PC-9 (cell line): ENCODE data around the gene SGTA. TPM values are rescaled to one million over a fixed set of nuclear protein-coding genes. Genes with fewer than 3 reads are reported as not detected.

ENCODE experiments used
- BruUV-seq: library from RNA; stranded (reverse); fragments of 400-500 nt; replicated peaks from 2 replicates; lab custom pipeline; 2021; lab: Mats Ljungman, UMichigan
- CTCF ChIA-PET: fragments of 300-600 bp; sonication (Branson Sonifier 250); formaldehyde crosslinking; loops from one replicate; lab custom pipeline; 2022; ENCODE audit warnings: antibody characterized with exemption; lab: Charles Lee
- POLR2A ChIA-PET: fragments of 300-600 bp; sonication (Branson Sonifier 250); formaldehyde crosslinking; loops from one replicate; lab custom pipeline; 2022; ENCODE audit warnings: antibody characterized with exemption; ENCODE audit not compliant: unreplicated experiment; lab: Charles Lee
- DNase-seq, 2 experiments: peaks; one replicate each; pipeline versions ENCODE4 v3.0.0 to v3.0.0-alpha.2; 2015 to 2022; ENCODE audit warnings: mixed read lengths in 1 of 2
- H2AFZ ChIP-seq: fragments of 200-600 bp; sonication (generic); 2 replicates; pipeline ENCODE4 v1.8.1; 2017; ENCODE audit warnings: antibody characterized with exemption
- H3F3A ChIP-seq: fragments of 200-600 bp; sonication (generic); 2 replicates; pipeline ENCODE4 v1.8.1; 2017; ENCODE audit warnings: antibody characterized with exemption, mild to moderate bottlenecking, low read depth; ENCODE audit not compliant: insufficient read depth
- H3K27ac ChIP-seq: fragments of 200-600 bp; sonication (generic); 2 replicates; pipeline ENCODE4 v1.6.1; 2016; ENCODE audit warnings: mixed run types
- H3K27me3 ChIP-seq: fragments of 200-600 bp; sonication (generic); 2 replicates; pipeline ENCODE4 v1.6.1; 2016; ENCODE audit warnings: low read depth, mixed run types; ENCODE audit not compliant: insufficient read depth
- H3K36me3 ChIP-seq: fragments of 200-600 bp; sonication (generic); 2 replicates; pipeline ENCODE4 v1.6.1; 2016; ENCODE audit warnings: low read depth, mixed run types
- H3K4me1 ChIP-seq: fragments of 200-600 bp; sonication (generic); replicated peaks from 2 replicates; pipeline ENCODE4 v1.6.1; 2016; ENCODE audit warnings: mixed run types; ENCODE audit not compliant: insufficient read depth
- H3K4me2 ChIP-seq: fragments of 200-600 bp; sonication (generic); 2 replicates; pipeline ENCODE4 v1.6.1; 2017; ENCODE audit warnings: mixed run types
- H3K4me3 ChIP-seq: fragments of 200-600 bp; sonication (generic); 2 replicates; pipeline ENCODE4 v1.6.1; 2016; ENCODE audit warnings: mixed run types
- H3K79me2 ChIP-seq: fragments of 200-600 bp; sonication (generic); 2 replicates; pipeline ENCODE4 v1.6.1; 2017; ENCODE audit warnings: low read depth, mixed run types
- H3K9me2 ChIP-seq: fragments of 200-600 bp; sonication (generic); 2 replicates; pipeline ENCODE4 v1.8.1; 2017; ENCODE audit warnings: mild to moderate bottlenecking; ENCODE audit not compliant: insufficient read depth
- H3K9me3 ChIP-seq: fragments of 200-600 bp; sonication (generic); 2 replicates; pipeline ENCODE4 v1.8.1; 2016; ENCODE audit warnings: low read depth; ENCODE audit not compliant: insufficient read depth
- H4K20me1 ChIP-seq: fragments of 200-600 bp; sonication (generic); 2 replicates; pipeline ENCODE4 v1.8.1; 2017; ENCODE audit not compliant: insufficient read depth
- EZH2 ChIP-seq: fragments of 200-600 bp; sonication (generic); IDR thresholded peaks from 2 replicates; pipeline ENCODE4 v1.8.0; 2017; ENCODE audit warnings: antibody characterized with exemption, low read depth
- intact Hi-C: fragments of 100-400 bp; cut with micrococcal nuclease; formaldehyde crosslinking; loops from one replicate; pipeline ENCODE4 v1.10.0; 2022; ENCODE audit not compliant: unreplicated experiment
- total RNA-seq: library from RNA; stranded (reverse); gene quantifications from 2 replicates; pipeline ENCODE4 v1.2.3, GENCODE V29; 2021
- TF ChIP-seq, protein P1 (sequence below): fragments of 200-600 bp; sonication (generic); conservative IDR thresholded peaks from 2 replicates; pipeline ENCODE4 v1.6.1; 2017; ENCODE audit warnings: mixed run types, antibody characterized with exemption, mild to moderate bottlenecking, moderate library complexity

The SGTA gene
- total RNA-seq, 1 experiment from 2014 or later: 40.7 TPM

DNA sequence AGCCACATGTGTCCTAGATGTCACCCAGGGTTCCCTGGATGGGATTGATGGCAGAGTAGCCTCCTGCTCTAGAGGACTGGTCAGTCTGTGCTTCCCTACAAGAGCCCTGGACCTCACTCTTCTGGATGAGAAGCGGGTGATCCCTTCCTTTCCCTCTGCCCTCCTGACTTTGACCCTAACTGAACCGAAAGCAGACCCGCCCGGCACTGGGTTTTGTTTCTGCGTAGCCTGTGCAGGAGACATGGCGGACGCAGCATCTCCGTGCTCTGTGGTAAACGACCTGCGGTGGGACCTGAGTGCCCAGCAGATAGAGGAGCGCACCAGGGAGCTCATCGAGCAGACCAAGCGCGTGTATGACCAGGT, 7.1 kb upstream of the SGTA start:
- Histone ChIP-seq H3K4me3 (no peak overlapping the region), H3K79me2 (peaks cover 27% of the 10 kb centered on the region), H3K4me2 (no peak overlapping the region), H4K20me1 (no peaks in the 10 kb centered on the region), H3K4me1 (no peaks in the 10 kb centered on the region), H3K9me2 (no peaks in the 10 kb centered on the region), H3F3A (no peaks in the 10 kb centered on the region), H3K27ac (no peak overlapping the region), H3K36me3 (no peaks in the 10 kb centered on the region), H3K9me3 (no peaks in the 10 kb centered on the region), H2AFZ (no peak overlapping the region), H3K27me3 (no peaks in the 10 kb centered on the region)
- ChIA-PET POLR2A (no interaction called here), CTCF (no interaction called here)
- no peak for DNase-seq
- no peak for TF ChIP-seq EZH2
- TF ChIP-seq, protein P1, sequence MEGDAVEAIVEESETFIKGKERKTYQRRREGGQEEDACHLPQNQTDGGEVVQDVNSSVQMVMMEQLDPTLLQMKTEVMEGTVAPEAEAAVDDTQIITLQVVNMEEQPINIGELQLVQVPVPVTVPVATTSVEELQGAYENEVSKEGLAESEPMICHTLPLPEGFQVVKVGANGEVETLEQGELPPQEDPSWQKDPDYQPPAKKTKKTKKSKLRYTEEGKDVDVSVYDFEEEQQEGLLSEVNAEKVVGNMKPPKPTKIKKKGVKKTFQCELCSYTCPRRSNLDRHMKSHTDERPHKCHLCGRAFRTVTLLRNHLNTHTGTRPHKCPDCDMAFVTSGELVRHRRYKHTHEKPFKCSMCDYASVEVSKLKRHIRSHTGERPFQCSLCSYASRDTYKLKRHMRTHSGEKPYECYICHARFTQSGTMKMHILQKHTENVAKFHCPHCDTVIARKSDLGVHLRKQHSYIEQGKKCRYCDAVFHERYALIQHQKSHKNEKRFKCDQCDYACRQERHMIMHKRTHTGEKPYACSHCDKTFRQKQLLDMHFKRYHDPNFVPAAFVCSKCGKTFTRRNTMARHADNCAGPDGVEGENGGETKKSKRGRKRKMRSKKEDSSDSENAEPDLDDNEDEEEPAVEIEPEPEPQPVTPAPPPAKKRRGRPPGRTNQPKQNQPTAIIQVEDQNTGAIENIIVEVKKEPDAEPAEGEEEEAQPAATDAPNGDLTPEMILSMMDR: no peak
- intact Hi-C loops: no loop called here
- no TSS peak for BruUV-seq

DNA sequence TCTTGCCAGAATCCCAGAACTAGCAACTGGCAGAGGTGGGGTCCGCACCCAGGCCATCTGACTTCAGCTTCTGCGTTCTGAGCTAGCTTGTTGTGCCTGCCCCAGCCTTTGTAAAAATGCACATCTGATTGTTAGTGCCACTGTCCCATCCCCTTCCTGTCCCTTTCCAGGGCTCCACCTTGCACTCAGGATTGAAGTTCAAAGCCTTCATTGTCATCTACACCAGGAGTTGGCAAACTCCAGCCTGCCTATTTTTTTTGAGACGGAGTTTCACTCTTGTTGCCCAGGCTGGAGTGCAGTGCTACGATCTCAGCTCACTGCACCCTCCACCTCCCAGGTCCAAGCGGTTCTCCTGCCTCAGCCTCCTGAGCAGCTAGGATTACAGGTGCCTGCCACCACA, 5.2 kb upstream of the SGTA start:
- intact Hi-C loops: no loop called here
- H3K9me2 ChIP-seq: no peaks in the 10 kb centered on the region
- CTCF ChIA-PET: no interaction called here
- POLR2A ChIA-PET: no interaction called here
- no peak overlapping the region for H3K4me2 ChIP-seq
- no peaks in the 10 kb centered on the region for H3K9me3 ChIP-seq
- BruUV-seq: no TSS peak
- H3K4me1 ChIP-seq: peaks cover 5% of the 10 kb centered on the region; the same call in 1 of the 2 replicates
- H3F3A ChIP-seq: peaks cover 8% of the 10 kb centered on the region; the same call in 1 of the 2 replicates
- no peak overlapping the region for H3K4me3 ChIP-seq
- no peaks in the 10 kb centered on the region for H4K20me1 ChIP-seq
- DNase-seq: no peak
- TF ChIP-seq, protein P1: no peak
- TF ChIP-seq EZH2: no peak
- no peaks in the 10 kb centered on the region for H3K27me3 ChIP-seq
- H2AFZ ChIP-seq: no peak overlapping the region
- no peak overlapping the region for H3K27ac ChIP-seq
- peaks cover 27% of the 10 kb centered on the region for H3K79me2 ChIP-seq
- H3K36me3 ChIP-seq: no peaks in the 10 kb centered on the region

DNA sequence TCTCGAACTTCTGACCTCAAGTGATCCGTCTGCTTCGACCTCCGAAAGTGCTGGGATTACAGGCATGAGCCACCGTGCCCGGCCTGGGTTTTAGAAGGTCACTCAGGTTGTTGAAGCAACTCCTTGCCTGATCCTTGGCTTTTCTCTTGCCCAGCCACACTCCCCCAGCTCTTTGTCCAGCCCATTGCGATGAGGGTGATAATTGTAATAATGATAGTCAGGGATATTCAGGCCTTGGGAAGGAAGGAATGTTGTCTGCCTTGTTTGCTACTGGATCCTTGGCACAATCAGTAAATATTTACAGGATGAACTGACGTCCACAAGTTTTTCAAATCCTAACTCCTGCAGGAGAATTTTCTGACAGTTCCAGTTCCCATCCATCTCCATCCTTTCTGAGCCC, 4.0 kb upstream of the SGTA start:
- Histone ChIP-seq H3K4me2 (no peak overlapping the region), H3K9me2 (no peaks in the 10 kb centered on the region), H3K4me1 (peaks cover 7% of the 10 kb centered on the region; the same call in 1 of the 2 replicates), H3K27ac (no peak overlapping the region), H3K27me3 (no peaks in the 10 kb centered on the region), H4K20me1 (no peaks in the 10 kb centered on the region; the same call in 1 of the 2 replicates), H3K4me3 (no peak overlapping the region), H3K36me3 (no peaks in the 10 kb centered on the region), H2AFZ (no peak overlapping the region), H3K9me3 (no peaks in the 10 kb centered on the region), H3F3A (peaks cover 8% of the 10 kb centered on the region; the same call in 1 of the 2 replicates), H3K79me2 (peaks cover 37% of the 10 kb centered on the region)
- intact Hi-C loops: no loop called here
- CTCF ChIA-PET: no interaction called here
- no TSS peak for BruUV-seq
- TF ChIP-seq, protein P1: no peak
- no peak for DNase-seq
- POLR2A ChIA-PET: no interaction called here
